HG03354 (cell line): ENCODE measurements around the gene PRDM16.

Source experiments
- ATAC-seq: cut with Tn5 transposase; IDR thresholded peaks from one replicate; pipeline ENCODE4 v1.9.1; 2021; ENCODE audit warnings: mild to moderate bottlenecking; ENCODE audit not compliant: unreplicated experiment, poor library complexity, severe bottlenecking

Gene PRDM16

GRCh38 chr1:3051270-3052268 is 17.4 kb upstream of the PRDM16 start:
- no peak for ATAC-seq

- ATAC-seq, result no peak
Measured at GRCh38 chr1:3052501-3052900, 16.5 kb upstream of the PRDM16 start.

DNA sequence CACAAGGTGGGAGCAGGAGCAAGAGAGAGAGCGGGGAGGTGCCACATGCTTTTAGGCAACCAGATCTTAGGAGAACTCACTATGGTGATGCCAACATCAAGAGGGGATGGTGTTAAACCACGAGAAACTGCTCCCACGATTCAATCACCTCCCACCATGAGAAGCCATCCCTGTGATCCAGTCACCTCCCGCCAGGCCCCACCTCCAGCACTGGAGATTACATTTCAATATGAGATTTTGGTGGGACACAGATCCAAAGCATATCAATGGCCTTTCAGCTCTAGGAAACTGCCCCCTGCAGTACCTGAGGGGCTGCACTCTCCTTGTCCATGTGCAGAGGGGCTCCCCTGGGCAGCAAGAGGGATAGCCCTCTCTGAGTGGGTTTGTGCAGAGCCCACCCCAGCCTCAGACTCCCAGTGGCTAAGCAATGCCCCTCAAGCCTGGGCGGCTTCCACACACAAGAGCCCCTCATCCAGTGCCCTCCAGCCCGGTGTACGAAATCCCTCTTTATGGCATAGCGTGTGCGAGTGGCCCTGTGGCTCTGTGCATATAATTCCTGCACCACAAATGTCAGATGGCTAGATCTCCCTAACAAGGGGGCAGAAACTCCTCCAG is 15.5 kb upstream of the PRDM16 start:
- no peak for ATAC-seq

- no peak for ATAC-seq
Measured at GRCh38 chr1:3053986-3054385, 15.0 kb upstream of the PRDM16 start.

DNA sequence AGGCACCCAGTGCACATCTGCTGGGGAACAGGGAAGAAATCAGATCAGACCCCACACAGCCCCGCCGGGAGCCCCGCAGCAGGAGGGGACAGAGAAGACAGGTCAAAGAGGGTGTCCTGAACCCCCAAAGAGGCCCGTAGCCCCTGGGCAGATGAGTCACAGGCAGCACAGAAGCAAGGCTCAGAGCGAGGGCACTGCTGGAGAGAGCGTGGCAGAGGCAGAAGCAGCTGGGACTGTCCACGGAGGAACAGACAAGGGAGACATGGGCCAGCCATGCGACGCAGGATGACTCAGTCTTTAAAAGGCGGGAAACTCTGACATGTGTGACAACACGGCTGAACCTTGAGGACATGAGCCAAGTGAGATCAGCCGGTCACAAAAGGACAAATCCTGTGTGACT is 14.5 kb upstream of the PRDM16 start:
- ATAC-seq, result no peak

DNA sequence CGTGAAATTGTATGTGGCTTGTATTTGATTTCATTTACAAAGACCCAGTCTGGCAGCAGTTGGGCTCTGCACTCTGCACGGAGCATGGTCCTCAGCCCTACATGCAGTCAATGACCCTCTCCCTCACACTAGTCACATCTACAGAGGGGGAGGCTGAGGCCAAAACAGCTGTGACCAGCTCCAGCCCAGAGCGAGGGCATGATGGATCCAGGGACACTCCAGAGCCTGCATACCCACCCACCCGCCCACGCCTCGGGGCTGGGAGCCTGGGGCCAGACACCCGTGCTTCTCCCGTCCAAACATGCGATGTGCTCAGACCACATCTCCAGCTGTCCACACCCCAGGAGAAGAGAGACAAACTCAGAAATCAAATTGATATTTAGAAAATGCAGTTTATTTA is 14.0 kb upstream of the PRDM16 start:
- no peak for ATAC-seq

GRCh38 chr1:3056641-3057040 is 12.4 kb upstream of the PRDM16 start:
- no peak for ATAC-seq

DNA sequence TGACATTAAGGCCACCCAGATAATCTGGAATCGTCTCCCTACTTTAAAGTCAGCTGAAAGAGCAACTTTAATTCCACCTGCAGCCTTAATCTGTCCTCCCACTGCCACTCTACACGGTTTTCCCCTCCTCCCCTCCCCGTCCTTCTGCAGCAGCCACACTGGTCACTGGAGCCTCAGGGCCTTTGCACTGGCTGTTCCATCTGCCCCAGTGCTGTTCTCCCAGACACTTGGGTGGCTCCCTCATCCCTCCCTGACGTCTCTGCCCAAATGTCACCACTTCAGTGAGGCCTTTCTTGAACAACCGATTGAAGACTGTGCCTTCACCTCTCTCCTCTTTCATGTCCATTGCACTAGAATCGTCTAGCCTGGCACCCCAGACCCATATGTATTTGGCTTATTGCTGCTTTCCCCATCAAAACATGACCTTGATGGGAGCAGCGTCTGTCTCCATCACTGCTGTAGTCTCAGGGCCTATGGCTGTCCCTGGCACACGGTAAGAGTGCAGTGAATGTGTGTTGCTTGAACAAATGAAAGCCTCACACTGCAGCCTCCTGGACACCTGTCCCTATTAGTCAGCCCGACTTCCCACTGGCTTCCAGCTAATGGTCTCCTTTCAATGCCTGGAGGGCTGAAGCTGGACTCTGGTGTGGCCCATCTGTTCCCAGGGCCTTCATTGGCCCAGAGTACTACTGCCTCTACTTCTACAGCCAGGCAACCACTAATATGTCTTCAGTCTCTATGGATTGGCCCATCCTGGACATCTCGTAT is 10.6 kb upstream of the PRDM16 start:
- no peak for ATAC-seq

DNA sequence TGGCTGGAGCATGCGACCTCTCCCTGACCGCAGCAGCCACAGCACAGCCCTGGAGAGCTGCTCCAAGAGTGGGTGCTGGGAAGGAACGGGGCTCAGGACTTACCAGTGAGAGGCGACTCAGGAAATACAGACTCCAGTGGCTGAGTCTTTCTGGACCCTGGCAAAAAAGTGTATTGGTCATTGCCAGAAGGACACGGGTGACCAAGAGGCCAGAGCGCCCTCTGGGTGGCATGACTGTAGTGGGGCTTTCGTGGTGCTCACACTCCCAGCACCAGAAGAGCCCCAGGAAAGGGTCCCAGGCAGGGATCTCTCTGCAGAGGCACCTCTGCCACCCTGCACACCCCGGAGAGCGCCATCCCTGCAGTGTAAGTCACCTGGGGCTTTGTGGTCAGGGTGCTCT is 8.9 kb upstream of the PRDM16 start:
- no peak for ATAC-seq

GRCh38 chr1:3060601-3061551 is 8.1 kb upstream of the PRDM16 start:
- ATAC-seq, result no peak

DNA sequence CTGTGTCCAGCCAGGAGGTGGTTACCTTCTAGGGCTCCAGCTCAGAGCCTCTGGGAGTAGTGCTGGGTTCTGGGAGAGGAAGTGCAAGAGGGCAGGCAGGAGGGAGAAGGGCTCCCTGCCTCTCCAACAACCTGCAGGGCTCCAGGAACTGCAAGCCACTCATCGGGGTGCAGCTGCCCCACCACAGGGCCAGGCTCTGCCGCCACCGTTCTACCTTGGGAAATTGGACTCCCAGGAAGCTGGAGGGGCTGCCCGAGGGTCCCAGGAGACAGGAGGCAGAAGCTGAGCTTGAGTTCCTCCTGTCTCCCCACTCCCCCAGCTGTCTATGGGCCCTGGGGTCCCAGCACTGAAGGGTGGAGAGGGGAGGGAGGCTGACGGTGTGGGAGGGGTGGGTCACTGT is 7.4 kb upstream of the PRDM16 start:
- ATAC-seq, result no peak

- no peak for ATAC-seq
Measured at GRCh38 chr1:3061981-3062615, 6.9 kb upstream of the PRDM16 start.

GRCh38 chr1:3062616-3063378 is 6.2 kb upstream of the PRDM16 start:
- no peak for ATAC-seq

GRCh38 chr1:3063379-3064295 is 5.4 kb upstream of the PRDM16 start:
- no peak for ATAC-seq

DNA sequence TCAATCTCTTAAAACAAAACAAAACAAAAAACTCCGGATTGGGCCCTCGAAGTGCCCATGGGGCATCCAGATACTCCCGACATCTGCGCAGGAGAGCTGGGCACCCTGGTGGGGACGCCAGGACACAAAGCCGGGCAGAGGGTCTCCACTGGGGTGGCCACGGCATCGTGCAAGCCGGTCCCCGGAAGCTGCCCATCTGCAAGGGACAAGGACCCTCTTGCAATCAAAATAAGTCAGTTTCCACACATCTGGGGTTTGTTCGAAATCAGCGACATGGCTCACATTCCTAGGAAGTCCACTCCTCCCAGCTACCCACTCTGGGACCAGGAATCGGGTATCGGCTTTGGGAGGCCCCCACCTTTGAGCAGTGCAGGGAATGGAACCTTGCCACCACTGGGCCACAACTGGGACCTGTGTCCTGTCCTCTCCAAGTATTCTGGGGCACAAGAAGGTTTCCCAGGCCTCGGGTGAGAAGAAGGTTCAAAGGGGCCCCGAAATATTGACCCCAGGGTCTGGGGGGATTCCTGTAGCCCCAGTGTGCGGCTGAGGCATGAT is 4.6 kb upstream of the PRDM16 start:
- ATAC-seq, result no peak

GRCh38 chr1:3064901-3065300 is 4.1 kb upstream of the PRDM16 start:
- no peak for ATAC-seq

GRCh38 chr1:3065396-3065795 is 3.6 kb upstream of the PRDM16 start:
- ATAC-seq, result no peak
